DOHH2 (cell line): ENCODE results near the gene PTPRN2.
"Not testable (repeated sequence)": the region's sequence is repeated elsewhere in the genome, so short reads cannot be mapped to it uniquely, and the experiment has no call there.

Experiments
- H3F3A ChIP-seq: fragments of 200-600 bp; sonication (generic), shearing (Covaris generic); 2 replicates; pipeline ENCODE4 v1.6.0; 2016; ENCODE audit warnings: antibody characterized with exemption, mild to moderate bottlenecking; ENCODE audit not compliant: control insufficient read depth, insufficient read depth
- H3K27ac ChIP-seq: fragments of 200-600 bp; sonication (generic); 2 replicates; pipeline ENCODE4 v1.5.1; 2014; ENCODE audit warnings: low read depth, mild to moderate bottlenecking, low read length, moderate library complexity
- H3K27me3 ChIP-seq: fragments of 200-600 bp; sonication (generic); 2 replicates; pipeline ENCODE4 v1.6.1; 2014; ENCODE audit warnings: mild to moderate bottlenecking, low read length, mixed read lengths; ENCODE audit not compliant: control insufficient read depth
- H3K36me3 ChIP-seq: fragments of 200-600 bp; sonication (generic); 2 replicates; pipeline ENCODE4 v1.6.1; 2014; ENCODE audit warnings: mild to moderate bottlenecking, low read length, moderate library complexity, mixed read lengths; ENCODE audit not compliant: control insufficient read depth
- H3K4me1 ChIP-seq: fragments of 200-600 bp; sonication (generic); 2 replicates; pipeline ENCODE4 v1.6.1; 2014; ENCODE audit warnings: mild to moderate bottlenecking, low read length, mixed read lengths; ENCODE audit not compliant: control insufficient read depth
- H3K4me2 ChIP-seq: fragments of 200-600 bp; sonication (generic); 2 replicates; pipeline ENCODE4 v1.6.0; 2014; ENCODE audit warnings: mild to moderate bottlenecking, low read length, moderate library complexity
- H3K4me3 ChIP-seq: fragments of 200-600 bp; sonication (generic); 2 replicates; pipeline ENCODE4 v1.5.1; 2014; ENCODE audit warnings: mild to moderate bottlenecking, low read length, mixed read lengths
- H3K79me2 ChIP-seq: fragments of 200-600 bp; sonication (generic); 2 replicates; pipeline ENCODE4 v1.6.1; 2014; ENCODE audit warnings: mild to moderate bottlenecking, low read length, mixed read lengths; ENCODE audit not compliant: control insufficient read depth
- H3K9me2 ChIP-seq: fragments of 200-600 bp; sonication (generic); replicated peaks from 2 replicates; pipeline ENCODE4 v1.6.1; 2014; ENCODE audit warnings: mild to moderate bottlenecking, low read length, mixed read lengths; ENCODE audit not compliant: control insufficient read depth
- H3K9me3 ChIP-seq: fragments of 200-600 bp; sonication (generic); 2 replicates; pipeline ENCODE4 v1.6.1; 2014; ENCODE audit warnings: antibody characterized with exemption, low read length, mixed read lengths; ENCODE audit not compliant: control insufficient read depth, insufficient read depth
- H4K20me1 ChIP-seq: fragments of 200-600 bp; sonication (generic); 2 replicates; pipeline ENCODE4 v1.6.0; 2014; ENCODE audit warnings: low read depth, mild to moderate bottlenecking, antibody characterized with exemption, low read length, moderate library complexity; ENCODE audit not compliant: control insufficient read depth, insufficient read depth
- CTCF ChIP-seq: fragments of 200-600 bp; sonication (generic); IDR thresholded peaks from one replicate; pipeline ENCODE4 v1.5.1; 2014; ENCODE audit warnings: antibody characterized with exemption, mild to moderate bottlenecking, low read depth, low read length; ENCODE audit not compliant: poor library complexity, severe bottlenecking
- EZH2phosphoT487 ChIP-seq: fragments of 200-600 bp; sonication (generic); IDR thresholded peaks from 2 replicates; pipeline ENCODE4 v1.6.1; 2017; ENCODE audit warnings: borderline replicate concordance, mild to moderate bottlenecking, antibody characterized with exemption, low read length, moderate library complexity, mixed read lengths

Gene PTPRN2

GRCh38 chr7:158037211-158037610 is 550.4 kb downstream of the PTPRN2 start:
- Histone ChIP-seq H3K79me2 (no peaks in the 10 kb centered on the region), H3K4me1 (no peaks in the 10 kb centered on the region), H3K27ac (no peak overlapping the region), H3K36me3 (no peaks in the 10 kb centered on the region), H3K27me3 (no peaks in the 10 kb centered on the region), H3K4me2 (no peak overlapping the region), H3K9me2 (no peaks in the 10 kb centered on the region), H3K9me3 (peaks cover 5% of the 10 kb centered on the region; the same call in 1 of the 2 replicates), H4K20me1 (no peaks in the 10 kb centered on the region), H3F3A (no peaks in the 10 kb centered on the region), H3K4me3 (no peak overlapping the region)
- no peak for TF ChIP-seq EZH2phosphoT487
- TF ChIP-seq CTCF = no peak

- Histone ChIP-seq H3K4me2 (no peak overlapping the region), H3K36me3 (no peaks in the 10 kb centered on the region), H3K9me2 (no peaks in the 10 kb centered on the region), H3K27me3 (no peaks in the 10 kb centered on the region), H4K20me1 (no peaks in the 10 kb centered on the region), H3K27ac (no peak overlapping the region), H3K4me3 (no peak overlapping the region), H3K9me3 (peaks cover 5% of the 10 kb centered on the region; the same call in 1 of the 2 replicates), H3F3A (no peaks in the 10 kb centered on the region), H3K4me1 (no peaks in the 10 kb centered on the region), H3K79me2 (no peaks in the 10 kb centered on the region)
- no peak for TF ChIP-seq EZH2phosphoT487
- TF ChIP-seq CTCF = no peak
Observed at GRCh38 chr7:158035343-158035742, 552.3 kb downstream of the PTPRN2 start.

- Histone ChIP-seq H3K36me3 (no peaks in the 10 kb centered on the region), H3K9me3 (peaks cover 5% of the 10 kb centered on the region; the same call in 1 of the 2 replicates), H3K9me2 (no peaks in the 10 kb centered on the region), H3K79me2 (no peaks in the 10 kb centered on the region), H3K4me3 (no peak overlapping the region), H3F3A (no peaks in the 10 kb centered on the region), H3K4me2 (no peak overlapping the region), H3K4me1 (no peaks in the 10 kb centered on the region), H3K27ac (no peak overlapping the region), H4K20me1 (no peaks in the 10 kb centered on the region), H3K27me3 (no peaks in the 10 kb centered on the region)
- TF ChIP-seq EZH2phosphoT487 (no peak), CTCF (no peak)
Observed at GRCh38 chr7:158034571-158034970, 553.1 kb downstream of the PTPRN2 start.

GRCh38 chr7:158033925-158034324 is 553.7 kb downstream of the PTPRN2 start:
- not testable (repeated sequence) for H3K27ac ChIP-seq, H3K9me2 ChIP-seq, H3K9me3 ChIP-seq, H3K36me3 ChIP-seq, H3F3A ChIP-seq, H3K27me3 ChIP-seq, H4K20me1 ChIP-seq, H3K4me3 ChIP-seq, H3K4me1 ChIP-seq, H3K4me2 ChIP-seq, H3K79me2 ChIP-seq
